Activated CD4-positive, alpha-beta memory T cell treated with anti-CD3 and anti-CD28 coated beads, Interleukin-2, amount 10 ng/mL, durations not matched to agents 7 days and 5 days (primary cell): ENCODE measurements around the gene HAL. TPM values are rescaled to one million over a fixed set of nuclear protein-coding genes. Genes with fewer than 3 reads are reported as not detected.

Experiments
- CTCF ChIA-PET: fragments of 350-600 bp; sonication (Branson Sonifier 250); formaldehyde crosslinking; loops from one replicate; lab custom pipeline; 2021; ENCODE audit warnings: antibody characterized with exemption, inconsistent platforms; lab: Charles Lee
- POLR2A ChIA-PET: fragments of 350-600 bp; sonication (Branson Sonifier 250); formaldehyde crosslinking; loops from one replicate; lab custom pipeline; 2021; ENCODE audit warnings: antibody characterized with exemption; lab: Charles Lee
- DNase-seq: peaks from one replicate; pipeline ENCODE4 v3.0.0-alpha.2; 2020
- H3K27ac Mint-ChIP-seq: one replicate; pipeline ENCODE4 v1.8.0; 2021; ENCODE audit warnings: mild to moderate bottlenecking, mixed read lengths
- H3K27me3 Mint-ChIP-seq: one replicate; pipeline ENCODE4 v1.8.0; 2021; ENCODE audit warnings: mixed read lengths
- H3K36me3 Mint-ChIP-seq: one replicate; pipeline ENCODE4 v1.8.0; 2021; ENCODE audit warnings: low read depth, mixed read lengths
- H3K4me1 Mint-ChIP-seq: one replicate; pipeline ENCODE4 v1.8.0; 2021; ENCODE audit warnings: mixed read lengths
- H3K4me3 Mint-ChIP-seq: one replicate; pipeline ENCODE4 v1.8.0; 2021; ENCODE audit warnings: mild to moderate bottlenecking, mixed read lengths
- H3K9me3 Mint-ChIP-seq: one replicate; pipeline ENCODE4 v1.8.0; 2021; ENCODE audit warnings: mixed read lengths
- total RNA-seq, 2 experiments: library from RNA; stranded (reverse); gene quantifications; one replicate each; pipeline ENCODE4 v1.2.3, GENCODE V29; 2021

The HAL gene
- total RNA-seq, 2 experiments from 2014 or later, result 0.18 to 0.23 TPM

DNA sequence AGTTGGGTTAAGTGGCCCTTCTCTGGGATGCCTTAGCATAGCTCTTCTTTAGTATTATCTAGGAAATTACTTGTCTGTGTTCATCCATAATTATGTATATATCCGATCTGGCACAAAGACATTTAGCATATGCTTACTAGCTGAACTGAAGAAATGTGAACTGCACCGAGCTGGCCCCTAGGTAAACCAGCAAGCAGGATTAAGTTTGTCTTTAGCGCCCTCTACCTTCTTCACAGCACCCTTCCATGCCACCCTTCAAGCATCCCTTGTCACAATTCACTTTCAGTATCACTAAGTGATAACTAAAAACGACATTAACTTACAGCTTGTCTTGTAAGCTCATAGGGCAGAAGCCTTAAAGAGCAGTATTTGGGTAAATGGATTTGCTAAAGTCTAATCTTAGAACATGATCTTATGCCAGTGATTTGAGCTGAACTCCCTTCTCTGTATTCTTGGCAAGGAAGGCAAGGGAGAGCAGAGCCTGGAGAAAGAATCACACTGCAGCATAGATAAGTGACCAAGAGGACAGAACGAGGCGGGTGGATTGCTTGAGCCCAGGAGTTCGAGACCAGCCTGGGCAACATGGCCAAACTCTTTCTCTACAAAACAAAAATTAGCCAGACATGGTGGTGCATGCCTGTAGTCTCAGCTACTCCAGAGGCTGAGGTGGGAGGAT is 2.6 kb upstream of the HAL start:
- Mint-ChIP-seq H3K4me1 (peaks cover 15% of the 10 kb centered on the region), H3K9me3 (no peaks in the 10 kb centered on the region), H3K27me3 (no peaks in the 10 kb centered on the region), H3K36me3 (peaks cover 8% of the 10 kb centered on the region), H3K4me3 (no peak overlapping the region), H3K27ac (no peak overlapping the region)
- POLR2A ChIA-PET, result interaction anchor here (1.0 to 1.7 kb wide), 3 partner anchors 37 to 81 kb away, joined by 3 to 9 read pairs (median 4); partner anchors contain the start of gene LTA4H
- CTCF ChIA-PET, result interaction anchor here (0.5 to 4.5 kb wide), 49 partner anchors 8 to 1131 kb away, joined by 3 to 74 read pairs (median 5); partner anchors contain the start of genes AMDHD1, CCDC38, CFAP54 and LTA4H
- peak; percentile 64 for DNase-seq

DNA sequence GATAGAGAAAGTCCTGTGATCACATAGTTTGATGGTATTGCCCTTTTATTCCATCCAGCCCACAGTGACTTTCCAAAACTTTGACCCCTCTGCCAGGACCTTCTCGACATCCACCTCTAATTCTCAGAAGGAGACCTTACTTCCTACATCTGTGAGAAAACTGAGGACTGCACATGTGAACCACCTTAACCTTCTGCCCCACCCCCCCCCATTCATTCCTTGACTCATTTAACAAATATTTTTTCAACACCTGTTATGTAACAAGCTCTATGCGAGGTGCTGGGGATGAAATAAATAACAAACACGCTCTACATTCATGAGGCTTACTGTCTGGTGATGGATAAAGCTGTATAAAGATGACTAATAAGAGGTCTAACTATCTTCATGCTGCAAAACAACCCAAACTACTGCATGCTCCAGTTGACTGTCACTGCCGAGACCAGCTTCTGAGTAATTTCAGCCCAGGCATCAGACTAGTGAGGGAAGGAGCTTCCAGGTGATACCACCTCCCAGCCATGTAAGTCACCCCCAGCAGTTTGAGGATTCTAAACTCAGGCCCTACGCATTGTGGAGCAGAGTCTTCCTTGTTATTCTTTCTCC is 1.9 kb upstream of the HAL start:
- no peak overlapping the region for H3K4me3 Mint-ChIP-seq
- no peak overlapping the region for H3K27ac Mint-ChIP-seq
- H3K4me1 Mint-ChIP-seq, result peaks cover 15% of the 10 kb centered on the region
- peaks cover under 1% of the 10 kb centered on the region for H3K27me3 Mint-ChIP-seq
- H3K36me3 Mint-ChIP-seq, result peaks cover 8% of the 10 kb centered on the region
- CTCF ChIA-PET, result interaction anchor here (0.6 to 4.5 kb wide), 43 partner anchors 9 to 1132 kb away, joined by 3 to 74 read pairs (median 5); partner anchors contain the start of genes AMDHD1, CCDC38, CFAP54 and LTA4H
- H3K9me3 Mint-ChIP-seq, result no peaks in the 10 kb centered on the region
- DNase-seq, result no peak
- POLR2A ChIA-PET, result interaction anchor here (1.0 to 1.7 kb wide), 3 partner anchors 37 to 80 kb away, joined by 3 to 9 read pairs (median 4); partner anchors contain the start of gene LTA4H

DNA sequence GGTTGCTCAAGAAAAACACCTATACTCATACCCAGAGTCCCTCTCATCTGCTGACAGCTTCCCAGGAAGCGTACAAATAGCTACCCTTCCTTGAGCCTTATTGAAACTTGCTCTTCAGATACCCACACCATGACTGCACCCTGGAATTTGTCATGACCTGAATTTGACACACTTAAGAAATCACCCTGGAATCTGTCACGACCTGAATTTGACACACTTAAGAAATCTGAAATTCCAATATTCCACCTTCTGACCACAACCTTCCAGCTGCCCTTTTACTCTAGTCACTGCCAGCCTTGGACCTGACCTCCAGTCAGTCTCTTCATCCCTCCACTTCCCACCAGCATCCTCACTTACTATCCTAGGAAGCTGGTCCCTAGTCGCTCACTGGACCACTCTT is 1.1 kb upstream of the HAL start:
- Mint-ChIP-seq H3K9me3 (no peaks in the 10 kb centered on the region), H3K4me3 (no peak overlapping the region), H3K27me3 (peaks cover 3% of the 10 kb centered on the region), H3K27ac (no peak overlapping the region), H3K36me3 (peaks cover 2% of the 10 kb centered on the region), H3K4me1 (peaks cover 15% of the 10 kb centered on the region)
- DNase-seq, result no peak
- ChIA-PET CTCF (interaction anchor here (1.8 to 4.5 kb wide), 2 partner anchors 79 to 131 kb away, joined by 8 to 74 read pairs; no protein-coding TSS in a partner anchor), POLR2A (no interaction called here)

- no peak overlapping the region for H3K4me3 Mint-ChIP-seq
- H3K27ac Mint-ChIP-seq, result no peak overlapping the region
- ChIA-PET POLR2A (interaction anchor here (1.0 kb wide), 1 partner anchor 53 kb away, joined by 3 read pairs; the partner anchor contains the start of genes AMDHD1 and CCDC38), CTCF (no interaction called here)
- H3K4me1 Mint-ChIP-seq, result peaks cover 15% of the 10 kb centered on the region
- no peak for DNase-seq
- H3K36me3 Mint-ChIP-seq, result peaks cover 2% of the 10 kb centered on the region
- peaks cover 3% of the 10 kb centered on the region for H3K27me3 Mint-ChIP-seq
- H3K9me3 Mint-ChIP-seq, result no peaks in the 10 kb centered on the region
Measured at GRCh38 chr12:95995238-95996031, 709 bp downstream of the HAL start.

DNA sequence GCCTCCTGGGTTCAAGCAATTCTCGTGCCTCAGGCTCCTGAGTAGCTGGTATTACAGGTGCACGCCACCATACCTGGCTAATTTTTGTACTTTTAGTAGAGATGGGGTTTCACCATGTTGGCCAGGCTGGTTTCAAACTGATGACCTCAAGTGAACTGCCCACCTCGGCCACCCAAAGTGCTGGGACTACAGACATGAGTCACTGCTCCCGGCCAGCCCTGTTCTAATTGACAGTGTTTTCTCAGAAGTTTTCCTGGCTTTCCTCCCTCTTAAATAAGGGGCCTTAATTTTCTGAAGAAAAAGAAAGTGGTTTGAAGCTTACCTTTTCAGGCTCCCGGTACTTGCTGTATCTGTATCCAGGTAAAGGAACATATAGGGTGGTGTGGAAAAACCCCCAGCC is 1.7 kb downstream of the HAL start:
- Mint-ChIP-seq H3K4me3 (no peak overlapping the region), H3K9me3 (no peaks in the 10 kb centered on the region), H3K27me3 (peaks cover 3% of the 10 kb centered on the region), H3K36me3 (no peaks in the 10 kb centered on the region), H3K27ac (no peak overlapping the region), H3K4me1 (peaks cover 15% of the 10 kb centered on the region)
- ChIA-PET POLR2A (no interaction called here), CTCF (interaction anchor here (1.8 kb wide), 1 partner anchor 221 kb away, joined by 4 read pairs; no protein-coding TSS in a partner anchor)
- no peak for DNase-seq

GRCh38 chr12:95993907-95994306 is 2.2 kb downstream of the HAL start:
- ChIA-PET POLR2A (interaction anchor here (0.5 kb wide), 1 partner anchor 202 kb away, joined by 4 read pairs; no protein-coding TSS in a partner anchor), CTCF (interaction anchor here (1.8 kb wide), 1 partner anchor 221 kb away, joined by 4 read pairs; no protein-coding TSS in a partner anchor)
- no peaks in the 10 kb centered on the region for H3K36me3 Mint-ChIP-seq
- H3K4me3 Mint-ChIP-seq, result no peak overlapping the region
- H3K9me3 Mint-ChIP-seq, result no peaks in the 10 kb centered on the region
- peaks cover 11% of the 10 kb centered on the region for H3K4me1 Mint-ChIP-seq
- peaks cover 3% of the 10 kb centered on the region for H3K27me3 Mint-ChIP-seq
- no peak overlapping the region for H3K27ac Mint-ChIP-seq
- no peak for DNase-seq

DNA sequence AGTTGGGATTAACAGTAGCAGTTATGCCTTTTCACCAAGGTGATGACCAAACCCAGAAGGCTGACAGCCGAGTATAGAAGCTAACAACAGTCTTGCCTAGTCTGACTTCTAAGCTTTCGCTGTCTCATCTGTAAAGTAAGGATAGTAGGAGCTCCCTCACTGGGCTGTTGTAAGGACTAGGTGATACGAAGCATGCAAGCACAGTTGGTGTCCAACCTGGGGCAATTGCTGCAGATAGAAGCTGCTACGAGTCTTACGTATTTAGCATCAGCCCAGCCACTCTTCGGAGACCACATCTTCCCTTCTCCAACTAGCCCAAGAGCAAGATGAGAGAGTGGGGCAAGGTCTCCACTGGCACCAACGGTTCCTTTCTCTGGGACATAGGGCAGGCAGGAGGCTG is 6.0 kb downstream of the HAL start:
- Mint-ChIP-seq H3K9me3 (no peaks in the 10 kb centered on the region), H3K36me3 (no peaks in the 10 kb centered on the region), H3K4me1 (no peaks in the 10 kb centered on the region), H3K27me3 (peaks cover 3% of the 10 kb centered on the region), H3K4me3 (no peak overlapping the region), H3K27ac (no peak overlapping the region)
- CTCF ChIA-PET, result interaction anchor here (1.3 to 2.5 kb wide), 2 partner anchors 8 to 72 kb away, joined by 3 to 17 read pairs; no protein-coding TSS in a partner anchor
- DNase-seq, result no peak
- POLR2A ChIA-PET, result interaction anchor here (0.9 kb wide), 1 partner anchor 48 kb away, joined by 3 read pairs; the partner anchor contains the start of gene CCDC38

- POLR2A ChIA-PET, result interaction anchor here (0.9 to 1.5 kb wide), 3 partner anchors 47 to 187 kb away, joined by 3 read pairs; partner anchors contain the start of gene CCDC38
- H3K9me3 Mint-ChIP-seq, result no peaks in the 10 kb centered on the region
- H3K4me1 Mint-ChIP-seq, result no peaks in the 10 kb centered on the region
- H3K27me3 Mint-ChIP-seq, result peaks cover 3% of the 10 kb centered on the region
- no peak for DNase-seq
- no peak overlapping the region for H3K4me3 Mint-ChIP-seq
- no peak overlapping the region for H3K27ac Mint-ChIP-seq
- CTCF ChIA-PET, result interaction anchor here (1.3 to 2.5 kb wide), 2 partner anchors 9 to 72 kb away, joined by 3 to 17 read pairs; no protein-coding TSS in a partner anchor
- H3K36me3 Mint-ChIP-seq, result no peaks in the 10 kb centered on the region
Measured at GRCh38 chr12:95989504-95990123, 6.5 kb downstream of the HAL start.

- DNase-seq, result no peak
- no peaks in the 10 kb centered on the region for H3K36me3 Mint-ChIP-seq
- CTCF ChIA-PET, result interaction anchor here (2.5 kb wide), 1 partner anchor 10 kb away, joined by 17 read pairs; no protein-coding TSS in a partner anchor
- peaks cover 3% of the 10 kb centered on the region for H3K27me3 Mint-ChIP-seq
- H3K4me3 Mint-ChIP-seq, result no peak overlapping the region
- POLR2A ChIA-PET, result interaction anchor here (0.9 to 1.5 kb wide), 2 partner anchors 60 to 188 kb away, joined by 3 read pairs; no protein-coding TSS in a partner anchor
- no peaks in the 10 kb centered on the region for H3K4me1 Mint-ChIP-seq
- H3K27ac Mint-ChIP-seq, result no peak overlapping the region
- H3K9me3 Mint-ChIP-seq, result no peaks in the 10 kb centered on the region
Measured at GRCh38 chr12:95988506-95989275, 7.5 kb downstream of the HAL start.

DNA sequence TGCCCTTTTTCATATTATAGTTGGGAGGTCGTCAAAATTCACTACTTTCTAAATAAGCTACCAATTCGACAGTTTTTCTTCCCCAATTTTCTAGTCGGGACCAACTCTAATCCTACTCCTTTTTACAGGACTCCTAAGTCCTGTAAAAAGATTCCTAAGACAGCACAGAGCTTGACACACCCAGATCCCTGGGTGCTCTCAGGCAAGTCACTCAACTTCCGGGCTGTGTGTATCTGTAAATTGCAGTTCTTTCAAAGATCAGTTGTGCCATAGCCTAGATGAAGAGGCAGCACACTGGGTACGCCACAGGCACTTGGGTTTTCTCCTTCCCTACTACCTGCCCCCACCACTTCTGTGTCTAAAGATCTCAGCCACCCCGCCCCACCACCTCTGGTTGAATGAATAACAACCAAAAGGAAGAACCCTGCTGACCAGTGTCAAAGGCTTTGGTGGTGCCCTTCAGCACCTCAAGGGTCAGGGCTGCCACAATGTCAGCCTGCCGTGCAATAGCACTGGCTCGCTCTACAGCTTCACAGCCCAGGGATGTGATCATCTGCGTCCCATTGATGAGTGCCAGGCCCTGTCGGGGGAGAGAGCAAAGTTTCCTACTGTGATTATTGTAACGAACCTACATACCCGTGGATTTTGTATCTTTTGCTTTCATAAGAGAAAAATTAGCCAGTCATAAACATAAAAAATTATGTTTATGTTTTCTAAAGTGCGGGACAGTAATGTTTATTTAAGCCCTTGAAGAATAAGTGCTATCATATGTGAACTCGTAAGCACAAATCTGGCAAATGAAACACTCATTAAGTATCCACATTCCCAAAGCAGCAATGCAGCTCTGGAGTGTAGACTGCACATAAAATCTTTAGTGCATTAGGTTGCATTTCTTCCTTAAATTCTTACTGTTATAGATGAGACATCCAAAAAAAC is 9.2 kb downstream of the HAL start:
- Mint-ChIP-seq H3K4me3 (no peak overlapping the region), H3K4me1 (no peaks in the 10 kb centered on the region), H3K36me3 (no peaks in the 10 kb centered on the region), H3K27me3 (no peaks in the 10 kb centered on the region), H3K27ac (no peak overlapping the region), H3K9me3 (no peaks in the 10 kb centered on the region)
- ChIA-PET CTCF (no interaction called here), POLR2A (no interaction called here)
- no peak for DNase-seq
